GM23338 (cell line): ENCODE results near the gene RAD51AP1. TPM values are rescaled to one million over a fixed set of nuclear protein-coding genes. Genes with fewer than 3 reads are reported as not detected.

ENCODE experiments used
- POLR2AphosphoS5 ChIP-seq: IDR thresholded peaks from 2 replicates; pipeline ENCODE4 v1.6.1; 2016; ENCODE audit warnings: antibody characterized with exemption, low read depth
- REST ChIP-seq: IDR thresholded peaks from one replicate; pipeline ENCODE4 v1.6.1; 2018; ENCODE audit warnings: antibody characterized with exemption; ENCODE audit not compliant: unreplicated experiment
- STAT1 ChIP-seq: IDR thresholded peaks from one replicate; pipeline ENCODE4 v1.6.1; 2016; ENCODE audit warnings: antibody characterized with exemption; ENCODE audit not compliant: unreplicated experiment
- ZNF462 ChIP-seq: fragments of 250-450 bp; sonication (Bioruptor Pico); IDR thresholded peaks from 2 replicates; pipeline ENCODE4 v1.5.0; 2020; ENCODE audit warnings: mild to moderate bottlenecking, moderate library complexity
- polyA plus RNA-seq: library from polyadenylated mRNA; unstranded; fragments of >200 nt; fragmentation: Nextera tagmentation; extraction: Ambion mirVana; gene quantifications from 2 replicates; pipeline ENCODE4 v1.2.1, GENCODE V29; 2016
- total RNA-seq: library from RNA; depleted of rRNA; stranded (reverse); fragments of >200 nt; shearing (Covaris generic); gene quantifications from 2 replicates; pipeline ENCODE4 v1.2.3, GENCODE V29; 2014
- TF ChIP-seq, protein P1 (sequence below): IDR thresholded peaks from 2 replicates; pipeline ENCODE4 v1.6.1; 2016; ENCODE audit warnings: antibody characterized with exemption

RAD51AP1 gene
- total and polyA plus RNA-seq, 2 experiments from 2014 or later: 75.2 to 119 TPM

- TF ChIP-seq ZNF462 (CRISPR knock-in tag): no peak
- TF ChIP-seq POLR2AphosphoS5: no peak
- TF ChIP-seq STAT1: no peak
- TF ChIP-seq, protein P1, sequence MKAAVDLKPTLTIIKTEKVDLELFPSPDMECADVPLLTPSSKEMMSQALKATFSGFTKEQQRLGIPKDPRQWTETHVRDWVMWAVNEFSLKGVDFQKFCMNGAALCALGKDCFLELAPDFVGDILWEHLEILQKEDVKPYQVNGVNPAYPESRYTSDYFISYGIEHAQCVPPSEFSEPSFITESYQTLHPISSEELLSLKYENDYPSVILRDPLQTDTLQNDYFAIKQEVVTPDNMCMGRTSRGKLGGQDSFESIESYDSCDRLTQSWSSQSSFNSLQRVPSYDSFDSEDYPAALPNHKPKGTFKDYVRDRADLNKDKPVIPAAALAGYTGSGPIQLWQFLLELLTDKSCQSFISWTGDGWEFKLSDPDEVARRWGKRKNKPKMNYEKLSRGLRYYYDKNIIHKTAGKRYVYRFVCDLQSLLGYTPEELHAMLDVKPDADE: no peak
- no peak for TF ChIP-seq REST
Measured at GRCh38 chr12:4607056-4607455, 68.4 kb downstream of the RAD51AP1 start (continued).
